ENCODE measurements around the gene MAST4. TPM values are rescaled to one million over a fixed set of nuclear protein-coding genes. Genes with fewer than 3 reads are reported as not detected.

Gene MAST4
- total and polyA plus RNA-seq, 2 of the 8 experiments (the other 6 are each of a cell fraction or from before 2014, with no cell fraction given): 1.5 to 2.6 TPM

DNA sequence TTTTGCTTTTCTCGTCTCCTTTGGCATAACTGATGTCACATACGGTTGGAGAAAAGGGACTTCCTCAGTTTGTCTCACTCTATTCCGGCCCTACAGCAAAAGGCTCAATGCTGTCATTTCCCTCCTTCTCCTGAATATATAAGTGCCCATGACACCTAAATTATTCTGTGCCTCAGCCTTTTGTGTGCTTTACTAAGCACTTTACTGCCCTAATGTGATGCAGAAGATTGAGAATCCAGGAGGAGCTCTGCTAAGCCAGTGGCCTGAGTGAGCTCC lies 592.8 kb downstream of the MAST4 start:
- FAIRE-seq: no peak
- Histone ChIP-seq H3K36me3 (ENCODE audit: control insufficient read depth in 2 of 4, insufficient read depth in 4 of 4, low read length in 3 of 4) (no peaks in the 10 kb centered on the region), H3K18ac (ENCODE audit: extremely low read depth, low read length) (no peak overlapping the region), H3K14ac (ENCODE audit: insufficient read length) (no peak overlapping the region), H2BK12ac (ENCODE audit: low read depth, low read length) (no peak overlapping the region), H3K79me2 (ENCODE audit: control insufficient read depth in 1 of 2, insufficient read depth in 2 of 2, low read length in 2 of 2) (no peaks in the 10 kb centered on the region), H2AFZ (ENCODE audit: low read length) (no peak overlapping the region), H3K4me1 (replicated peaks in 1 of 4; ENCODE audit: control insufficient read depth in 3 of 4, insufficient read depth in 4 of 4, low read length in 3 of 4) (peaks cover 0 to 11% (median 3%) of the 10 kb centered on the region in 4 experiments; a peak in 3 of 7 replicates), H4K91ac (replicated peaks; ENCODE audit: insufficient read length, low read length) (no peak overlapping the region), H3K4me3 (ENCODE audit: extremely low read depth in 1 of 4, insufficient read depth in 2 of 4, low read depth in 3 of 4, low read length in 4 of 4) (no peak overlapping the region), H3K4me2 (ENCODE audit: insufficient read depth in 1 of 2, low read depth in 2 of 2, low read length in 2 of 2) (no peak overlapping the region), H2AK5ac (ENCODE audit: low read depth, low read length) (no peak overlapping the region), H3K27ac (ENCODE audit: low read depth, low read length) (no peak overlapping the region), H2BK5ac (ENCODE audit: low read depth, low read length) (no peak overlapping the region), H3K23me2 (ENCODE audit: low read depth, low read length) (no peaks in the 10 kb centered on the region; the same call in 1 of the 2 replicates), H4K8ac (ENCODE audit: extremely low read depth, insufficient read depth, low read length) (no peak overlapping the region), H3K9ac (replicated peaks in 1 of 4; ENCODE audit: extremely low read depth in 1 of 4, low read depth in 3 of 4, low read length in 3 of 4) (no peak overlapping the region), H3K4ac (replicated peaks; ENCODE audit: insufficient read length, low read depth, low read length) (no peak overlapping the region), H4K5ac (ENCODE audit: insufficient read length, low read depth, low read length) (no peak overlapping the region), H2BK20ac (ENCODE audit: low read length) (no peak overlapping the region), H3K79me1 (ENCODE audit: low read depth, low read length) (no peaks in the 10 kb centered on the region), H2BK120ac (replicated peaks; ENCODE audit: low read depth, low read length) (no peak overlapping the region), H4K20me1 (replicated peaks in 1 of 2; ENCODE audit: control insufficient read depth in 1 of 2, insufficient read depth in 2 of 2, low read length in 2 of 2) (no peaks in the 10 kb centered on the region), H3K27me3 (replicated peaks in 1 of 4; ENCODE audit: control insufficient read depth in 3 of 4, extremely low read depth in 1 of 4, insufficient read depth in 3 of 4, low read length in 3 of 4) (no peaks in the 10 kb centered on the region), H3K23ac (ENCODE audit: insufficient read length) (no peak overlapping the region), H3K56ac (replicated peaks; ENCODE audit: insufficient read length, low read depth, low read length) (no peak overlapping the region), H3K9me3 (ENCODE audit: insufficient read depth in 2 of 2, low read depth in 1 of 2, low read length in 1 of 2) (peaks cover 0 to 7% of the 10 kb centered on the region in 2 experiments; a peak in 1 of 4 replicates), H2BK15ac (ENCODE audit: low read length) (no peak overlapping the region)
- POLR2A ChIA-PET (ENCODE audit: partially characterized antibody): no interaction called here
- CTCF ChIA-PET (ENCODE audit: partially characterized antibody): interaction anchor here (1.3 to 2.0 kb wide), 3 partner anchors 22 to 30 kb away, joined by 3 to 4 read pairs (median 4); no protein-coding TSS in a partner anchor
- no peak for DNase-seq (ENCODE audit: low read depth in 1 of 2, low spot score in 2 of 2)
- WGBS, 2 experiments (ENCODE audit: extremely low coverage in 1 of 2, insufficient coverage in 1 of 2, insufficient read length in 1 of 2, insufficient replicate concordance in 2 of 2, low coverage in 1 of 2, low lambda C conversion rate in 2 of 2, missing lambda C conversion rate in 1 of 2): 94% methylated on average over 3 of the region's 3 CpGs; no CpG with 5 or more reads in 1 of the 2 experiments
- TF ChIP-seq ZNF274 (IDR thresholded peaks at IDR 0.05; ENCODE audit: borderline replicate concordance, extremely low read depth, low read length) (no peak), TCF12 (IDR thresholded peaks at IDR 0.05; ENCODE audit: low read depth, low read length) (no peak), CBX5 (IDR thresholded peaks at IDR 0.05; ENCODE audit: low read depth, low read length) (no peak), JUN (IDR thresholded peaks at IDR 0.05; ENCODE audit: low read depth, low read length) (no peak), KDM5A (IDR thresholded peaks at IDR 0.05; ENCODE audit: low read length) (no peak), EZH2 (IDR thresholded peaks at IDR 0.05; ENCODE audit: low read depth, low read length, severe bottlenecking) (no peak), TBP (IDR thresholded peaks at IDR 0.05; ENCODE audit: low read depth, low read length) (no peak), PHF8 (conservative IDR thresholded peaks at IDR 0.05; ENCODE audit: low read depth, low read length) (no peak), RBBP5 (IDR thresholded peaks at IDR 0.05; ENCODE audit: borderline replicate concordance, low read depth, low read length) (no peak), CREB1 (IDR thresholded peaks at IDR 0.05) (no peak), SUZ12 (IDR thresholded peaks at IDR 0.05; ENCODE audit: low read length) (no peak), CBX8 (IDR thresholded peaks at IDR 0.05; ENCODE audit: borderline replicate concordance, low read depth, low read length) (no peak), HDAC6 (IDR thresholded peaks at IDR 0.05; ENCODE audit: low read depth, low read length) (no peak), POLR2A (IDR thresholded peaks at IDR 0.05; ENCODE audit: control extremely low read depth in 1 of 2, low read depth in 2 of 2, low read length in 2 of 2) (no peak)
- TF ChIP-seq, protein P1, sequence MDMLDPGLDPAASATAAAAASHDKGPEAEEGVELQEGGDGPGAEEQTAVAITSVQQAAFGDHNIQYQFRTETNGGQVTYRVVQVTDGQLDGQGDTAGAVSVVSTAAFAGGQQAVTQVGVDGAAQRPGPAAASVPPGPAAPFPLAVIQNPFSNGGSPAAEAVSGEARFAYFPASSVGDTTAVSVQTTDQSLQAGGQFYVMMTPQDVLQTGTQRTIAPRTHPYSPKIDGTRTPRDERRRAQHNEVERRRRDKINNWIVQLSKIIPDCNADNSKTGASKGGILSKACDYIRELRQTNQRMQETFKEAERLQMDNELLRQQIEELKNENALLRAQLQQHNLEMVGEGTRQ (IDR thresholded peaks at IDR 0.05; ENCODE audit: low read length): no peak

Data from H1 (cell line).